Measurements from ENCODE around the gene FNBP1L. TPM values are rescaled to one million over a fixed set of nuclear protein-coding genes. Genes with fewer than 3 reads are reported as not detected.

FNBP1L gene
- total and polyA plus RNA-seq, 2 donors (not counting 1 experiment from before 2014, with no cell fraction given), result 0.86 to 5.4 TPM

GRCh38 chr1:93584261-93585003 is 136.5 kb downstream of the FNBP1L start:
- Histone ChIP-seq H3K9me3 (ENCODE audit: control extremely low read depth in 1 of 3, control insufficient read depth in 2 of 3, insufficient read depth in 1 of 3, low read length in 2 of 3) (no peaks in the 10 kb centered on the region), H3K79me2 (ENCODE audit: control insufficient read depth, insufficient read depth, low read length) (no peaks in the 10 kb centered on the region), H3K4me3 (ENCODE audit: control extremely low read depth in 1 of 5, extremely low read depth in 1 of 5, insufficient read depth in 1 of 5, low read depth in 2 of 5, low read length in 4 of 5) (no peak overlapping the region), H3K27ac (ENCODE audit: low read length in 2 of 2) (no peak overlapping the region), H3K36me3 (replicated peaks in 1 of 2; ENCODE audit: control extremely low read depth in 1 of 2, control insufficient read depth in 1 of 2, extremely low read depth in 1 of 2, insufficient read depth in 2 of 2, low read length in 1 of 2) (peaks cover 0 to 54% of the 10 kb centered on the region in 2 experiments), H4K20me1 (ENCODE audit: control insufficient read depth, insufficient read depth, low read length, poor library complexity, severe bottlenecking) (no peaks in the 10 kb centered on the region), H3K9ac (ENCODE audit: low read length) (no peak overlapping the region), H2AFZ (ENCODE audit: insufficient read depth, low read depth, low read length, poor library complexity, severe bottlenecking) (no peak overlapping the region), H3K27me3 (replicated peaks in 1 of 4; ENCODE audit: control extremely low read depth in 1 of 4, control insufficient read depth in 3 of 4, insufficient read depth in 4 of 4, low read length in 3 of 4) (no peaks in the 10 kb centered on the region), H3K4me1 (ENCODE audit: control insufficient read depth in 2 of 2, insufficient read depth in 2 of 2, low read length in 2 of 2) (no peaks in the 10 kb centered on the region), H3K4me2 (replicated peaks; ENCODE audit: low read depth, low read length, poor library complexity, severe bottlenecking) (no peak overlapping the region)
- Mint-ChIP-seq H3K27me3 (no peaks in the 10 kb centered on the region), H3K9me3 (ENCODE audit: insufficient read depth) (no peaks in the 10 kb centered on the region), H3K27ac (no peak overlapping the region), H3K4me1 (peaks cover 2% of the 10 kb centered on the region), H3K4me3 (no peak overlapping the region)
- no peak for TF ChIP-seq EZH2 (IDR thresholded peaks at IDR 0.05; ENCODE audit: borderline replicate concordance, insufficient read depth, low read depth, low read length, poor library complexity, severe bottlenecking)
- TF ChIP-seq CTCF (IDR thresholded peaks at IDR 0.05), result no peak
- ATAC-seq (ENCODE audit: low read depth), result no peak
- DNase-seq, result no peak
- intact Hi-C loops (cut with micrococcal nuclease), result no loop called here
- CTCF ChIA-PET, result no interaction called here
- POLR2A ChIA-PET, result no interaction called here
- WGBS (ENCODE audit: insufficient coverage), result 90% methylated on average over 6 of the region's 9 CpGs
